CD4-positive, alpha-beta T cell treated with Interleukin-6 for 4 hours (primary cell): ENCODE results near the gene TMEM9B.
"Not testable (repeated sequence)": the region's sequence is repeated elsewhere in the genome, so short reads cannot be mapped to it uniquely, and the experiment has no call there.

Experiments
- DNase-seq: peaks from one replicate; pipeline ENCODE4 v3.0.0-alpha.2; 2020; ENCODE audit warnings: mixed read lengths

The TMEM9B gene

DNA sequence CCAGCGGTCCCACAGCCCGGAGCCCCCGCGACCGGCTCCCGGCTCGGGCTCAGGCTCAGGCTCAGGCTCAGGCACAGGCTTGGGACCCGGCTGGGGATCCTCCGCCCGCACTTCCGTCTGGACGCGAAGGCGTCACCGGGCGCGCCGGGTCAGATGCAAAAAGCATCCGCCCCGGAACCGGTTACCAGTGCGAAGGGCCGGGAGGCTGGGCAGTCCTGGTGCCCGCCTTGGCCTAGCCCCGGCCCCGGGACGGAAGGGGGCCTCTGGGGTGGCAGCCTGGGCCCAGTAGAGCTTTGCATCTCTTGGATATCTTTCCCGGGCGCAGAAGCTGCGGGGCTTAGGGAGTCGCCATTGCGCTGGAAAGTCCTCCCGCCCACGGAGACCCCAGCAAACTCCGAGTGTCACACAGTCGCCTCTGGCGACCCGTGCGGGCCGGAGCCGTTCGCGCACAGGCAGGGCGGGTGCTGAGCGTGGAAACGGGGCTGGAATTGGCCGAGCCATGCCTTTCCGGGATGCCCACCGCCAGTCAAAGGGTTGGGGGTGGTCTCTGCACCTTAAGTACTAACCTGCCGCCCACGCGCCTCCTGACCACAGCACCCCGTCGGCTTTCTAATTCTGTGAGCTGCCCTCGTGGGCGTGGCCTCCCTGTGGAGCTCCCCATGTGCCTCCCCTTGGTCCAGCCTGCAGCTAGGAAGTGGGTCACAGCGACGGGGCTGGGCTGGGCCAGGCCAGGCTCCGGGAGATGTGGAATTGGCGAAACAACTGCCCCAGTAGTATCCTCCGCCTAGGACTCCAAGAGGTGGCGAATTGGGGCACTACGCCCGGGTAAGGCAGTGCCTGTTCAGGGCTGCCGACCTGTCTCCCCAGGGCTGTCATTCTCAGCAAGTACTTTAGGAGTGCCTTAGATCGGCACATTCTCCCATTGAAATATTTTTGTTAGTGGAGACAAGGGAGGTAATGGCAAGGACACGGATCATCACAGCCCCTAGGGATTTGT, at the start of gene TMEM9B:
TSS of gene TMEM9B (minus strand) at position 119 of the 997 bp plus-strand sequence. CDS start 129 bp downstream, outside the sequence.
- peak; percentile 82 for DNase-seq

DNA sequence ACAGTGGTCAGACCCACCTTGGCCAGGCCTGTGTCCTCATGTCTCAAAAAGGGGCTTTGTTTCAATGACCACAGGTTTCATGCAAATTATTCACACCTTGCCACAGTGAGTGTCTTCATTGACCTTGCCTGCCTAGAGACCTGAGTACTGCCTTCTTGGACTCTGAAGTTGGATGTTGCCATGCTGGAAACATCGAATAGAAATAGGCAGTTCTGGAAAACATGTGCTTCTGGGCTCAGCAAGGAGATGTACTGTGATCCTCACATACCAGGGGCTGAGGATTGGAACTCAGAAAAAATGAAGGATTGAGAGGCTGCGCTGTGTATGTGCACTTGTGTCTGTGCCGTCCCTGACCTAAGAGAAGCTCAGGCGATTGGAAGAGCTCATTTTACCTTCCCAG, 49.1 kb upstream of the TMEM9B start:
- no peak for DNase-seq

DNA sequence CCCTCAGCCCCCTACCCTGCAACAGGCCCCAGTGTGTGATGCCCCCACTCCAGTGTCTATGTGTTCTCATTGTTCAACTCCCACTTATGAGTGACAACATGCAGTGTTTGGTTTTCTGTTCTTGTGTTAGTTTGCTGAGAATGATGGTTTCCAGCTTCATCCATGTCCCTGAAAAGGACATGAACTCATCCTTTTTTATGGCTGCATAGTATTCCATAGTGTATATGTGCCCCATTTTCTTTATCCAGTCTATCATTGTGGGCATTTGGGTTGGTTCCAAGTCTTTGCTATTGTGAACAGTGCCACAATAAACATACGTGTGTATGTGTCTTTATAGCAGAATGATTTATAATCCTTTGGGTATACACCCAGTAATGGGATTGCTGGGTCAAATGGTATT, 45.3 kb upstream of the TMEM9B start:
- DNase-seq = not testable (repeated sequence)

DNA sequence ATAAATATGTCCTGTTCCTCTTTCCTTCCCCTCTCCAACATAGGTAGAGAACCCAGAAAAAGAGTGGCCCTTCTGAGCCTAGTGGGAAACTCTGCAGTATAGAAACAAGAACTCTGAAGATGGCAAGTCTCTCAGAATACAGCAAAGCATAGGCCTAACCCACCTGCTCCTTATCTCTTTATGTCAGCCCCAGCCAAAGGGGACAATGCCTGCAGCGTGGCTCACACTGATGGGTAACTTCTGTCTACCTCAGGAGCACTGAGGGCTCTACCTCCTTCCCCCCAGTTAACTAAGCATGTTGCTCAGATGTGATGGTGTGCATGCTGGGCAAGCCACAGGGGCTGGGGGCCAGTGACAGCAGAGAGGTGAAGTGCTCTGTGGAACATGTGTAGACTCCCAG, 44.4 kb upstream of the TMEM9B start:
- DNase-seq = no peak

DNA sequence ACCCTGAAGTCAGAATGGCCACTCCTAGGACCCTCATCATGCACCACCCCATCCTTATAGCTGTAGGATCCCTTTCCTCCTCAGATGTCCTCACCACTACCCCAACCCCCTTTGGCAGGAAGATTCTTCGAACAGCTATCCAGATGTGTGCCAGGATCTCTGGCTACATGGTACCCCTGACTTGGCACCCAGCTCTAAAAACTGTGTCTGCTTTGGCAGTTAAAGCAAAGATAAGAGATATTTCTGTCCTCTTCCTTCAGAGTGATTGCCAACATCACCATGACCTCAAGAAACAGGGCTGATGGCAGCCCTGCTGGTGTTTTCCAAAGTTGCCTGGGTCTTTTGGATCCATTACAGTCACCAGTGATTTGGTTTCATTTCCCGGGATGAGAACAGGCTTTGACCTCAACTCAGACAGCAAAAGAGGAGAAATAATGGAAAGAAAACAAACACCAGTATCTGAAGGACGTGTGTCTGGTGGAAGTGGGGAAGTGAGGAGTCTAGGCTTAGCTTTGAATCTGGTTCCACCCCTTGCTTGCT, 43.8 kb upstream of the TMEM9B start:
- no peak for DNase-seq

DNA sequence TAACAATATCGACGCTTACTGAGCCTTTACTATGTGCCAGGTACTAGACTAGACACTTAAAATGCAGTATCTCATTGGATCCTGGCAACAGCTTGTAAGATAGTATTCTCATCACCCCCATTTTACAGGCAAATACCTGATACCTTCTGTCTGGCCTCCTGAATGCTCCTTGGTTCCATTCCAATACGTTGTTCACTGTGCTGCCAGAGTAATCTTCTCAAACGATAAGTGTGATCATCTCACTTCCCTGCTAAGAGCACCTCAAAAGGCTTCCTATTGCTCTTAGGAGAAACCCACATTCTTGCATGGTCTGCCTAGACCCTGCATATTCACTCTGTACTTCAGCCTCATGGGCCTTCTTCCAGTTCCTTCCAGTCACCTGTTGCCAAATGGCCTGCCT, 40.8 kb upstream of the TMEM9B start:
- DNase-seq = no peak

DNA sequence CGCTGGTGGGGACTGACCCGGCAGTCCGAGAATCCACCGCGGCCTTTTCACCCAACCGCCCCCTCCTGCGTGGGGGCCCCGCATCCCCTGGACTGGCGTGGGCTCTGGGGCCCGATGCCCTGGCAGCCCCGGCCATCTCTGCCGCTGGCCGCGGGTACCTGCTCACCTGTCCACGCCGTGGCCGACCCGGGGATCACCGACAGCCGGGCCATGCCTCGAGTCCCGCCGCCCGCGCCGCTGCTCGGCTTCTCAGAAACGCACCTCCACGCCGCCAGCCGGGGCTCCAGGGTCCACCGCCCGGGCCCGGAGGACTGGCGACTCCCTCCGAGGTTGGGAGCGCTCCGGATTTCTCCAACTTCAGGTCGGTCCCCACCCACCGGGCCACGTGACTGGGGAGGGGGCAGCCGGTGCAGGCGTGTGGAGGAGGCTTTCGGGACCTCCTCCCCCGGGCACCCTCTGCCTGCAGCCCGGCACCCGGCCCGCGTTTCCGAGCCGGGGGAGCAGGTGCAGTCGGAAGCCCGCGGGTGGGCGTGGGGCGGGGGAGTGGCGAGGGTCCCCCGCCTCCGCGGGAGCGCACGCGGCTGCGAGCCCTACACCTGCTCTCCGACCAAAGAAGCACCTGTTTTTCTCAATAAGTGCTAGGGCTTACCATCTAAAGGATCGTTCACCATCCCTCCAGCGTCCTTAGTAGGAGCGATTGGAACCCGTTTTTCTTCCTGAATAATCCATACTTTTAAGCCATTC, 40.1 kb upstream of the TMEM9B start:
- peak; percentile 35 for DNase-seq

DNA sequence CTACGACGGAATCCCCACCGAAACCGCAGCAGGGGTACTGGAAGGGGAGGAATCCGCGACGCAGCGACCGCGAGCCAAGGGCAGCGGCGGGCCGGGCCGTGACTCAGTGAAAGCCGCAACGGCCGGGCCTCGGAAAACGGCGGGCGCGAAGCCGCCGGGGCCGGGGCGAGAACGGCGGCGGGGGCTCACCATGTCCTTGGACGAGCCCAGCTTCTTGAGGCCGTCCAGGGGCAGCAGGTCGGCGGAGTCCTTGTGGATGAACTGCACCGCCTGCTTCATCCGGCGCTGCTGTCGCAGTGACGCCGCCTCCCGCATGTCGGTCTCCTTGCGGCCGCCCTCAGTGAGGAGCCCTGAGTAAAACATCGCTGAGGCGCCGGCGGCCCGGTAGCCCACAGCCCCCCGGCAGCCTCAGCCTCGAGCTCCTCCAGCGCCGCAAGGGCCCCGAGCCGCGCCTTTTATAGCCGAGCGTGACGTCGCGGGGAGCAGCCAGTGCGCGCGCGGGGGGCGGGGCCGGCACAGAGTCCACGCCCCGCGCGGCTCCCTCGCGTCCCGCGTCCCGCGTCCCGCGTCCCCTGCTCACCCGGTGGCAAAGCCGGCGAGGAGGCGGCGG, 39.4 kb upstream of the TMEM9B start, which contains the start of gene NRIP3:
TSS of gene NRIP3 (minus strand) at position 429 of the 610 bp plus-strand sequence. CDS start at position 363, 66 bp downstream.
- peak; percentile 84 for DNase-seq

DNA sequence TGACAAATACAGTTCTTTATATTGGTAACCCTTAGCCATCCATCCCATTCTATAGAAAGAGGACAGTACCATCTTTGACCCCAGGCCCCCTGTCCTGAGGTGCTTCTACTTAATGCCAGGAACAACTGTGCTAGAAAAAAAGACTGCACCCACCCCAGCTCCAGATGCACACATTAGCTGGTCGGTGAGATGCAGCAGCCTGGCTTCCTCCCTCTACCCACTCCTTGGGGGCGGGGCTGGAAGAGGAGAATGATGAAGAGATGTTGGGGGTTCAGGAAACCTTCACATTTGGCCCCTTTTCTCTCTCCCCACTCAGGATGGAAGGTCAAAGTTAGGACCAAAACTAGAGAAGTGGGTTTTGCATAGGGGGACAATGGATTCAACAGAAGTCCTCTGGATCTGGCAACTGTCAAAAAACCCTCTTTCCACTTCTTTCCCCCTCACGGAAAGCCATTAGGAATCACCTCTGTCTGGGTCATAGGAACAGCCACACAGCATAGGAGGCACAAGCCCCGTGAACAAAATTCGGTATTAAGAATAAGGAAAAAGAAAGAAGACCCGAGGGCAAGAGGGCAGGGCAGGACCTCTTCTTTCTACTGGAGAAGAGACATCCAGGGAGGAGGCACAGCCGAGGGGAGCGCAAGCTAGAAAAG, 38.8 kb upstream of the TMEM9B start:
- DNase-seq = peak; percentile 18

DNA sequence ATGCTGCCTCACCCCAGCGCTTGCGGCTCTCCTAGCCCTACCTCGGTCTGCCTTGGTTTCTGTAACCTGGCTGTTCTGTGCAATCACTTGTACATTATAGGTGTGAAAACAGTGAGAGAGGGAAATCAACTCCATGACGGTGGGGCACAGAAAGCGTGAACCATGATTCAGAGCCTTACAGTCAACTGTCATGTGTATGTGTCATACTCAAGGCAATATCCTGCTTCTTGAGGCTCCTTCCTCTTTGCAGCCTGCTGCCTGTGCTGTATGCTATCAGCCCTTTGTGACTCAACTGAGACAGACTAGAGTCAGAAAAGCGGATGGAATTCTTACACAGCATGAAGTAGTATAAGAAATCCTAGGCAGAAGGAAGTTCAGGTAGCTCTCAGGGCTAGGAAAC, 37.5 kb upstream of the TMEM9B start:
- DNase-seq = peak; percentile 51

DNA sequence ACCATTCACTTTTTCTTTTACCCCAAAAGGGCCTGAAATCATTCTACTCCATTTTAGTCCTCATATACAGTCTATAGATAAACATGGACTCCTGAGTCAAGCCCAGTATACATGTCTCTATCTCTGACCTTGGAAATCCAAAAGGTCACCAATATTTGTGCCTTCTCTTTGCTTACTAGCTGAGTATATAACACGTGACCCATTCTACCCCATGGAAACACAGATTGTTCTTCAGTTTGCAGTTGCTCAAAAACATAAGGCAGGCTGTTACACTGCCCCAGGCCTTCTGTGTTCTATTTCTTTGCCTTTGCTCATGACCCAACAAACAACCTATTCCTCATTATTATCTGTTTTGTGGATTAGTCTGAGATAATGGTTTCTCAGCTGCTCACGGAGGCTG, 33.8 kb upstream of the TMEM9B start:
- no peak for DNase-seq

DNA sequence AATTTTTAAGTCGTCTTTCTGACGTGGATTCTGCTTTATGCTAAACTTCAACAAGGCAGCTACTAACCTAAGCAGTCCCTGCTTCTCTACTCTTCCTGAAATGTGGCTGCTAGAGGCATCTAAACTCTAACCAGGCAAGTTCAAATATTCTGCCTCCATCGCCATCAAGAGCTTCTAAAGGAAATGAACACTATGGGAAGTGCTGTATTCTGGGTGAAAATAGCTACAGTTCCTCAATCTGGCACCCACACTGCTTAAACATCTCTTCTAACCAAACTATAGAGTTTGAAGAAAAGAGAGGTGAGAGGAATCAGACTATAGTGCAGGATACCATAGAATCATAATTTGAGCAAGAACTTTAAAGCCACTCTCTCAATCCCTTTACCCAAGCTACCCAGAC, 33.2 kb upstream of the TMEM9B start:
- no peak for DNase-seq

DNA sequence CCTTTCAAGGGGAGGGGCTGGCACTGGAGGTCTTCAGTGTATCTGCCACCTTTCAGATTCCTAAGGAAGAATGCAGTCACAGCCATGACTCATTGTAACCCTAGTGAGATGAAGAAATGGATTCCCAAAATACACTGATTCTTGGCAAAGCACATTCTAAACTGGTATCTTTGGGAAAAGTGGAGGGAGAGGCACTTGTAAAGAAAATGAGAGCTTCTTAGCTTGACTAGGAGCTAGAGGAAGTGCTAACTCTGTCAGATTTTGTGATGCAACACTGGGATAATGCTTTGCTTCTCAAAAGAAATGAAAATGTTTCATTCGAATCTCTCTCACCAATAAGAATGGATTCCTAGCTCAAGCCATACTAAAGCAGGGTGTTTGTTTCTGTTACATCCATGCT, 25.2 kb upstream of the TMEM9B start:
- DNase-seq = no peak

DNA sequence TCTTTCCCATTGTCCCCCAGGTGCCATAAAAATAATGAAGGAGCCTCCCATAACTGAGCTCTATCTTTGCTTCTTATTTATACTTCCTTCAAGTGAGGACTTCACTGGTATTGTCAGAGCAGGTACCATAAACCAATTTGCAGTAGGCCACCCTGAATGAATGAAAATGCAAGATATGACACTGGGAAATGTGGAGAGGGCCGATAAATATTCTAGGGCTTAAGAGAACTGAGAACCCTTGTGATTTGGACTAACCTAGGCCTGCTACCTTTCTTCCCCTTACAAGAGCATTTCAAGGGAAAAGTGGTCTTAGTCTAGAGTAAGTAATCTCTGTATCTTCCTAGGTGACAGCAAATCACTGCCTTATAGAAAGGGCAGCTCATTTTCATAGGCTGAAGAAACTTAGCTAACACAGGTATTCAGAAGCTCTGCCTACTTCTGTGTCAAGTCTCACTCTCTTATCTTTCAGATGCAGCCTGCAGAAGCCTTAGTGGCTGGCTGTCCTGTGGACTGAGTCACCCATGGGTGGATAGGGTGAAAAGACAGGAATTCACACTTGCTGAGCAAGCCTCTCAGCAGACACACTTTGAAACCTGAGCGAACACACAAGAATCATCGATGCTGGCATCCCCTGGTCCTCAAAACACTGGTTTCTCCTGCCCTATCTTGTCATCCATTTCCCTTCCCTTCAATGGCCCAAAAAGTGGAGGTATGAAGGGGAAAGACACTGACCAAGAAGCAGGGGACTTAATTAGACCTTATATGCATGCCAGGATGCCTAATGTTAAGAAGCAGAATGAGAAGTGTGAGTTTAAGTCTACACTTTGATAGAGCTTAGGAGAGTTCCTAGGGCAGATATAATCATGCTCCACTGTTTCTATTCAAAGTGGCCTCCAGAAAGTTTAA, 24.3 kb upstream of the TMEM9B start:
- no peak for DNase-seq

DNA sequence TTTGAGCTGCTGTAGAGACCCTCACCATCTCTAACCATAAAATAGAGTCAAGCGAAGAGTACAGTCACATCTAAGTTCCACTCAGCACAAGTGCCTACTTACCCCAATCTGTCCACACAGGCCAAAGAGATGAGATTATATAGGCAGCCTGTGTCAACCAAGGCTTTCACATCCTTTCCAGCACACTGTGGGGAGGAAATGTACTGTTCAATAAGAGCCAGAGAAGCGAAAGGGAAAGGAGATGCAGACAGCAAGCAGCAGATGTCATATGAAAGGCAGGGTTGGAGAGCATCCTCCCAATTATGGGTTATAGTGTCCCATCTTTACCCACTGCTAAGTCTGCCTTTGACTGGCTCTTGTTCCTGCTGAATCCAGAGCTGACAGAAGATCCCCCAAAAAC, 23.2 kb upstream of the TMEM9B start:
- no peak for DNase-seq

DNA sequence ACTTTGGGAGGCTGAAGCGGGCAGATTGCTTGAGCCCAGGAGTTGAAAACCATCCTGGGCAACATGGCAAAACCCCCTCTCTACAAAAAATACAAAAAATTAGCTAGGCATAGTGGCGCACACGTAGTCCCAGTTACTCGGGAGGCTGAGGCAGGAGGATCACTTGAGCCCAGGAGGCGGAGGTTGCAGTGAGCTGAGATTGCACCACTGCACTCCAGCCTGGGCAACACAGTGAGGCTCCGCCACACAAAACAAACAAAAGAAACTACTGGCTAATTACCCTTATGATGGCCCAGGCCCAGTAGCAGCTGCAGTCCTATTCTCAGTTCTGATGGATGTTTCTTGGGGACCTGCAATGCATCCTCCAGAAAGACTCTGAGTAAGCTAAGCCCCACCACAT, 22.5 kb upstream of the TMEM9B start:
- not testable (repeated sequence) for DNase-seq

DNA sequence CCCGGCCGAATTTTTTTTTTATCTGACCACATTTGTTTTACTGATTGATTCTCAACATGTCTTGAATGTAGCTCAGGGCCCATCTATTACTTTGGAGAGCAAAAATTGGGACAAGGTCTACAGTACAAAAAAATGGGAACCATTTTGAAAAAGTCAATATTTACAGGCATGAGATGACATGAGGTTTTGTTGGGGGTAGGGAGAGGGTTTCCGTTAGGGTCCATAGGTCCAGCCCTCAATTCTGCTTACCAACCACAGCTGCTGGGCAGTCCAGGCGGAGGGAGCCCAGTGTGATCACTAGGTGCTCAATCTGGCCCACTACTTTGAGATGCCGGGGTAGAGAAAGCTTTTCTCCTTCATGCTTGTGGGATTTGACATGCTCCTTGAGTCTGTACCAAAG, 21.2 kb upstream of the TMEM9B start:
- no peak for DNase-seq

DNA sequence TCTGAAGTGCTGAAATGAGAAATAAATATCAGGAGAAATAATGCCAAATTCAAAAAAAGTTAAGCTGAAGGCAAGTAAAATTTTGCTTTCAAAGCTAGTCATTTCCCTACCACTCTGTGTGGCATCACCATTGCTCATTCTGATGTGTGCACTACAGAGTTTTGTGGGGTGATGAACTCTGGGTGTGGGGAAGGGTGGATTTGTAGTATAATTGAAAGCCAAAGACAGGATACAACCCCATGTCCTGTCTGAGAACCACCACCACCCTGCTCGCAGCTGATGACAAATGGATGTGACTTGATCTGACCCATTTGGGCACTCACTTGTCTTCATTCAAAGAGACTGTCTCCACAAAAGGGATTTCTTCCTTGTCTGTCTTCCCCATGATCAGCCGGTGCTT, 19.3 kb upstream of the TMEM9B start:
- no peak for DNase-seq

DNA sequence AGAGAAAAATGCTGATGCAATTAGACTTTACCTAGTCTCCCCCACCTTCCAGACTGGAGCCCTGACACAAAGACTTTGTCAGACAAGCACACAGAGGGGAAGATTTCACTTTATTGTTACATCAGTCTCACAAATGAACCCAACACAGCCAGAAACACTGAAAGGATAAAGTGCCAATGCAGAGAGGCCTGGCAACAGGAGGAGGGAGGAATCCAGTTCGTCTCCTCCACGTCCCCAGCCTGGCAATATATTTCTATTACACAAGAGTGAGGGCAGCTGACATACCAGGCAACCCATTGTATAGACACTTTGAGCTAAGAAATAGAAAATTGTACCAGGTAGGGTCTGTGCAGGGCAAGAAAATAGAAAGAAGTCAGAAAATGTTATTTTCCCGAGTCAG, 16.2 kb upstream of the TMEM9B start:
- DNase-seq = no peak

DNA sequence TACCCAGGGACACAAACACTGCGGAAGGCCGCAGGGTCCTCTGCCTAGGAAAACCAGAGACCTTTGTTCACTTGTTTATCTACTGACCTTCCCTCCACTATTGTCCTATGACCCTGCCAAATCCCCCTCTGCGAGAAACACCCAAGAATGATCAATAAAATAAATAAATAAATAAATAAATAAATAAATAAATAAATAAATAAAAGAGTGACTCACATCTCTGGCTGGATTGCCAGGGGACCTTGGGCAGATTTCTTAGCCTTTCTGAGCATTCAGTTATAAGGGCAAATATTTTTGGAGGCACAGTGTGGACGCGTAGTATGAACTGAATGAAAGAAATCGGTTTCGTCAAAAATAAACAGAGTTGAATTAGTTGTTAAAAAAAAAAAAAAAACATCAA, 15.1 kb upstream of the TMEM9B start:
- not testable (repeated sequence) for DNase-seq

DNA sequence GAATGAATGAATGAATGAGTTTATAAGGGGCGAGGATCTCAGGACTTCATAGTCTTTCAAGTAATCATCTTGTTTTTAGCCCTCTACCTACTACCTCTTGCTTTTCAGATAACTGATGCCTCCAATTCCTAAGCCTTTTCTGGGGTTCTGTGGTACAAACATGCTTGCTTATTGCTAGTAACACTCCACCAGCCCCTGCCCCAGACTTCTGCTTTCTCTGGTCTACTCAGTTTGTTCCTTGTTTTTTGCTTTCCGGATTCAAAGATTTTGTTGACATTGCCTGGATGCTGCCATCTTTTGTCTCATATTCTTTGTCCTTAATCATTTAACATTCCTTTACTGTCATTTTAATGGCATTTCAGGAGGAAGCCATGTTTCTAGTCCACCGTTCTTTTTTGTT, 8.9 kb upstream of the TMEM9B start:
- no peak for DNase-seq
